Erythroblast (primary cell): ENCODE results near the gene C16orf92.

Source experiments
- GATA1 ChIP-seq: IDR thresholded peaks from 2 replicates; pipeline ENCODE4 v1.6.1; 2011; ENCODE audit warnings: low read depth, mild to moderate bottlenecking, control low read depth, low read length, moderate library complexity
- POLR2A ChIP-seq: IDR thresholded peaks from 2 replicates; pipeline ENCODE4 v1.6.1; 2011; ENCODE audit warnings: mild to moderate bottlenecking, low read length

- TF ChIP-seq POLR2A = no peak
- TF ChIP-seq GATA1 = no peak
Observed at GRCh38 chr16:29974291-29975133, 48.5 kb upstream of the C16orf92 start.
